DND-41 (cell line): ENCODE results near the gene GPR32.

ENCODE experiments used
- EZH2 ChIP-seq: IDR thresholded peaks from 3 replicates; pipeline ENCODE4 v1.6.1; 2012; ENCODE audit warnings: borderline replicate concordance, low read depth, mild to moderate bottlenecking, moderate library complexity, low read length, inconsistent platforms; ENCODE audit not compliant: severe bottlenecking
- TF ChIP-seq, protein P1 (sequence below): IDR thresholded peaks from 2 replicates; pipeline ENCODE4 v1.5.1; 2012; ENCODE audit warnings: borderline replicate concordance, low read length, moderate library complexity, mild to moderate bottlenecking; ENCODE audit not compliant: poor library complexity, severe bottlenecking; ENCODE audit errors: extremely low read depth

GRCh38 chr19:50815439-50815838 lies 45.2 kb downstream of the GPR32 start:
- TF ChIP-seq, protein P1, sequence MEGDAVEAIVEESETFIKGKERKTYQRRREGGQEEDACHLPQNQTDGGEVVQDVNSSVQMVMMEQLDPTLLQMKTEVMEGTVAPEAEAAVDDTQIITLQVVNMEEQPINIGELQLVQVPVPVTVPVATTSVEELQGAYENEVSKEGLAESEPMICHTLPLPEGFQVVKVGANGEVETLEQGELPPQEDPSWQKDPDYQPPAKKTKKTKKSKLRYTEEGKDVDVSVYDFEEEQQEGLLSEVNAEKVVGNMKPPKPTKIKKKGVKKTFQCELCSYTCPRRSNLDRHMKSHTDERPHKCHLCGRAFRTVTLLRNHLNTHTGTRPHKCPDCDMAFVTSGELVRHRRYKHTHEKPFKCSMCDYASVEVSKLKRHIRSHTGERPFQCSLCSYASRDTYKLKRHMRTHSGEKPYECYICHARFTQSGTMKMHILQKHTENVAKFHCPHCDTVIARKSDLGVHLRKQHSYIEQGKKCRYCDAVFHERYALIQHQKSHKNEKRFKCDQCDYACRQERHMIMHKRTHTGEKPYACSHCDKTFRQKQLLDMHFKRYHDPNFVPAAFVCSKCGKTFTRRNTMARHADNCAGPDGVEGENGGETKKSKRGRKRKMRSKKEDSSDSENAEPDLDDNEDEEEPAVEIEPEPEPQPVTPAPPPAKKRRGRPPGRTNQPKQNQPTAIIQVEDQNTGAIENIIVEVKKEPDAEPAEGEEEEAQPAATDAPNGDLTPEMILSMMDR, result no peak
- no peak for TF ChIP-seq EZH2
